A673 (cell line): ENCODE results near the gene ACP5. TPM values are rescaled to one million over a fixed set of nuclear protein-coding genes. Genes with fewer than 3 reads are reported as not detected.

ENCODE experiments used
- BruUV-seq: library from RNA; stranded (reverse); fragments of 400-500 nt; replicated peaks from 2 replicates; lab custom pipeline; 2021; lab: Mats Ljungman, UMichigan
- CTCF ChIA-PET: fragments of 300-600 bp; sonication (Branson Sonifier 250); formaldehyde crosslinking; loops from one replicate; lab custom pipeline; 2022; ENCODE audit warnings: antibody characterized with exemption; lab: Charles Lee
- POLR2A ChIA-PET: fragments of 300-600 bp; sonication (Branson Sonifier 250); formaldehyde crosslinking; loops from one replicate; lab custom pipeline; 2022; ENCODE audit warnings: antibody characterized with exemption; ENCODE audit not compliant: low non-redundant PET; lab: Charles Lee
- DNase-seq: peaks from one replicate; pipeline ENCODE4 v3.0.0-alpha.2; 2015; ENCODE audit warnings: low spot score
- H3K27ac ChIP-seq: fragments of 200-600 bp; sonication (generic); 2 replicates; pipeline ENCODE4 v1.5.1; 2016; ENCODE audit warnings: mixed run types, low read depth, mild to moderate bottlenecking, mixed read lengths, antibody characterized with exemption, low read length; ENCODE audit not compliant: poor library complexity, severe bottlenecking
- H3K27me3 ChIP-seq: fragments of 200-600 bp; sonication (generic); replicated peaks from 2 replicates; pipeline ENCODE4 v1.6.1; 2017; ENCODE audit warnings: mixed run types, low read depth, mild to moderate bottlenecking, mixed read lengths, antibody characterized with exemption, low read length; ENCODE audit not compliant: insufficient read depth, poor library complexity
- H3K36me3 ChIP-seq: fragments of 200-600 bp; sonication (generic); 2 replicates; pipeline ENCODE4 v1.6.1; 2016; ENCODE audit warnings: mixed run types, mild to moderate bottlenecking, mixed read lengths, antibody characterized with exemption, low read length; ENCODE audit not compliant: insufficient read depth, poor library complexity, severe bottlenecking
- H3K4me1 ChIP-seq: fragments of 200-600 bp; sonication (generic); 2 replicates; pipeline ENCODE4 v1.6.1; 2017; ENCODE audit warnings: mixed run types, mild to moderate bottlenecking, mixed read lengths, antibody characterized with exemption, low read length; ENCODE audit not compliant: insufficient read depth, poor library complexity, severe bottlenecking
- H3K4me3 ChIP-seq: fragments of 200-600 bp; sonication (generic); 2 replicates; pipeline ENCODE4 v1.5.1; 2016; ENCODE audit warnings: low read depth, mixed run types, mild to moderate bottlenecking, mixed read lengths, low read length; ENCODE audit not compliant: poor library complexity, severe bottlenecking
- H3K9me3 ChIP-seq: fragments of 200-600 bp; sonication (generic); 2 replicates; pipeline ENCODE4 v1.6.1; 2016; ENCODE audit warnings: mixed run types, low read depth, mild to moderate bottlenecking, mixed read lengths, antibody characterized with exemption, low read length; ENCODE audit not compliant: poor library complexity, severe bottlenecking
- EZH2 ChIP-seq: fragments of 200-600 bp; sonication (generic); IDR thresholded peaks from 2 replicates; pipeline ENCODE4 v1.6.1; 2017; ENCODE audit warnings: borderline replicate concordance, low read depth, mild to moderate bottlenecking, mixed read lengths, antibody characterized with exemption, low read length; ENCODE audit not compliant: poor library complexity, severe bottlenecking
- intact Hi-C: fragments of 100-400 bp; cut with micrococcal nuclease; formaldehyde crosslinking; loops from one replicate; pipeline ENCODE4 v1.10.0; 2022; ENCODE audit not compliant: unreplicated experiment
- total RNA-seq: library from RNA; stranded (reverse); gene quantifications from 2 replicates; pipeline ENCODE4 v1.2.3, GENCODE V29; 2021
- TF ChIP-seq, protein P1 (sequence below): fragments of 300-800, 200-600 bp; sonication (generic); conservative IDR thresholded peaks from 2 replicates; pipeline ENCODE4 v1.5.1; 2017; ENCODE audit warnings: low read depth, mild to moderate bottlenecking, antibody characterized with exemption, low read length, moderate library complexity, mixed read lengths

ACP5 gene
- total RNA-seq, 1 experiment from 2014 or later = not detected

DNA sequence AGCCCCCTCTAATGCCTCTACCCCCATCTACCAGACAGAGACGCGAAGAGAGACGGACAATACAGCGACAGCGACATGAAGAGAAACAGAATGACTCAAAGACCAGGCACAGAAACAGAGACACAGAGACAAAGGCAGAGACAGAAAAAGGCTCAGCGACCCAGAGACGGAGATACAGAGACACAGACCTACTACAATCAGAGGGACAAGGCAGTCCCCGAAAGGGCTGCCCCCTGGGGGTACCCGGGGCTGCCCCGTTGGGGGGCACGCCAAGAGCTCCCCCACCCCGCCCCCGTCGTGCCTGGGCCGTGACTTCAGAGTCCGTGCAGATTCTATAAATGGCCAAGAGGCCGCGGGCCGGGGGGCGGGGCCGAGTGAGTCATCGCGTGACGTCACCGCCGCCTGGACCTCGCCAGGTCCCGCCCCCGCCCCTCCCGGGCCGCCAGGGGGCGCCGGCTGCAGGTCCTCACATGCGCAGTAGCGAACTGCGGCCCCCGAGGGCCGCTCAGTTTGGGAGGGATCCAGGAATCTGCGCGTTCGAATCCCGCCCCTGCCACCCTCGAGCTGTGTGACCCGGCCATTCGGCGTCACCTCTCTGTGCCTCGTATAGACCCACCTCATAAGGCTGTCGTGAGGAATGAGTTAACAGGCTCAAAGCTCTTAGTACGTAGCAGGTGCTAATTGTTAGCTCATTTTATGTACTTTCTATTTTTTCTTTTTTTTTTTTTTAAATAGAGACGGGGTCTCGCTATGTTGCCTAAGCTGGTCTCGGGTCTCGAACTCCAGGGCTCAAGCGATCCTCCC, 41.5 kb downstream of the ACP5 start:
- intact Hi-C loops = no loop called here
- peaks cover 10% of the 10 kb centered on the region for H3K4me1 ChIP-seq
- TF ChIP-seq, protein P1, sequence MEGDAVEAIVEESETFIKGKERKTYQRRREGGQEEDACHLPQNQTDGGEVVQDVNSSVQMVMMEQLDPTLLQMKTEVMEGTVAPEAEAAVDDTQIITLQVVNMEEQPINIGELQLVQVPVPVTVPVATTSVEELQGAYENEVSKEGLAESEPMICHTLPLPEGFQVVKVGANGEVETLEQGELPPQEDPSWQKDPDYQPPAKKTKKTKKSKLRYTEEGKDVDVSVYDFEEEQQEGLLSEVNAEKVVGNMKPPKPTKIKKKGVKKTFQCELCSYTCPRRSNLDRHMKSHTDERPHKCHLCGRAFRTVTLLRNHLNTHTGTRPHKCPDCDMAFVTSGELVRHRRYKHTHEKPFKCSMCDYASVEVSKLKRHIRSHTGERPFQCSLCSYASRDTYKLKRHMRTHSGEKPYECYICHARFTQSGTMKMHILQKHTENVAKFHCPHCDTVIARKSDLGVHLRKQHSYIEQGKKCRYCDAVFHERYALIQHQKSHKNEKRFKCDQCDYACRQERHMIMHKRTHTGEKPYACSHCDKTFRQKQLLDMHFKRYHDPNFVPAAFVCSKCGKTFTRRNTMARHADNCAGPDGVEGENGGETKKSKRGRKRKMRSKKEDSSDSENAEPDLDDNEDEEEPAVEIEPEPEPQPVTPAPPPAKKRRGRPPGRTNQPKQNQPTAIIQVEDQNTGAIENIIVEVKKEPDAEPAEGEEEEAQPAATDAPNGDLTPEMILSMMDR = peak; percentile 80
- TF ChIP-seq EZH2 = no peak
- H3K9me3 ChIP-seq = no peaks in the 10 kb centered on the region
- H3K27me3 ChIP-seq = no peaks in the 10 kb centered on the region
- peak overlapping the region; percentile 63 for H3K27ac ChIP-seq
- CTCF ChIA-PET = interaction anchor here (0.6 to 0.8 kb wide), 4 partner anchors 12 to 233 kb away, joined by 3 to 4 read pairs (median 4); partner anchors contain the start of gene ODAD3
- DNase-seq = peak; percentile 90
- POLR2A ChIA-PET = no interaction called here
- no TSS peak for BruUV-seq
- H3K36me3 ChIP-seq = no peaks in the 10 kb centered on the region
- H3K4me3 ChIP-seq = peak overlapping the region; percentile 24

DNA sequence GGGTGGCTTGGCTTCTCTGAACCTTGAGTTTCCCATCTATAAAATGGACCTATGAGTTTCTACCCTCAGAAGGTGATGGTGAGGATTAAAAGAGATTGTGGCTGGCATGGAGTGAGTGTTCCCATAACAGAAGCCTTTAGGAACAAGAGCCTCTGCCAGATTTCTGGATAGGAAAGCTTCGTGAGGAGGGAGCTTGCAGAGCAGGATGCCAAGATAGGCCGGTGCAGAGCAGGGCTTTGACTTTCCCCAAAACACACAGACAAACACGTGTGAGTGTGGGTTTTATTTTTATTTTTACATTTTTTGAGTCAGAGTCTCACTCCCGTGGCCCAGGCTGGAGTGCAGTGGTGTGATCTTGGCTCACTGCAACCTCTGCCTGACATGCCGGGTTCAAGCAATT, 42.5 kb downstream of the ACP5 start:
- TF ChIP-seq, protein P1 = no peak
- TF ChIP-seq EZH2 = no peak
- H3K4me3 ChIP-seq = no peak overlapping the region
- POLR2A ChIA-PET = no interaction called here
- no TSS peak for BruUV-seq
- no peak overlapping the region for H3K27ac ChIP-seq
- no peak for DNase-seq
- no peaks in the 10 kb centered on the region for H3K27me3 ChIP-seq
- no peaks in the 10 kb centered on the region for H3K9me3 ChIP-seq
- peaks cover 6% of the 10 kb centered on the region for H3K4me1 ChIP-seq
- intact Hi-C loops = no loop called here
- CTCF ChIA-PET = no interaction called here
- no peaks in the 10 kb centered on the region for H3K36me3 ChIP-seq

DNA sequence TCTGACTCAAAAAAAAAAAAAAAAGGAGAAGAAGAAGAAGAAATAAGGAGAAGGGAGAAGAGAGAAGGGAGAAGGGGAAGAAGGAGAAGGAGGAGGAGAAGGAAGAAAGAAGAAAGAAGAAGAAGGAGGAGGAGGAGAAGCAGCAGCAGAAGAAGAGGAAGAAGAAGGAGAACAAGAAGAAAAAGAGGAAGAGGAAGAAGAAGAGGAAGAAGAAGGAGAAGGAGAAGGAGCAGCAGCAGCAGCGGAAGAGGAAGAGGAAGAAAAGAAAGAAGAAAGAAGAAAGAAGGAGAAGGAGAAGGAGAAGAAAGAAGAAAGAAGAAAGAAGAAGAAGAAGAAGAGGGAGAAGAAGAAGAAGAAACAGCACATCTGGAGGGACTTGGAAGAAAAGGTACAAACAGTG, 42.9 kb downstream of the ACP5 start:
- H3K27ac ChIP-seq = no peak overlapping the region
- H3K4me3 ChIP-seq = no peak overlapping the region
- CTCF ChIA-PET = no interaction called here
- H3K9me3 ChIP-seq = no peaks in the 10 kb centered on the region
- no peak for TF ChIP-seq EZH2
- TF ChIP-seq, protein P1 = no peak
- no peaks in the 10 kb centered on the region for H3K36me3 ChIP-seq
- no TSS peak for BruUV-seq
- POLR2A ChIA-PET = no interaction called here
- H3K4me1 ChIP-seq = peaks cover 2% of the 10 kb centered on the region
- DNase-seq = no peak
- intact Hi-C loops = no loop called here
- no peaks in the 10 kb centered on the region for H3K27me3 ChIP-seq
